ENCODE measurements around the gene RASD1. TPM values are rescaled to one million over a fixed set of nuclear protein-coding genes. Genes with fewer than 3 reads are reported as not detected.

The RASD1 gene
- total and polyA plus RNA-seq, 2 experiments from 2014 or later = 23.5 to 46.9 TPM

DNA sequence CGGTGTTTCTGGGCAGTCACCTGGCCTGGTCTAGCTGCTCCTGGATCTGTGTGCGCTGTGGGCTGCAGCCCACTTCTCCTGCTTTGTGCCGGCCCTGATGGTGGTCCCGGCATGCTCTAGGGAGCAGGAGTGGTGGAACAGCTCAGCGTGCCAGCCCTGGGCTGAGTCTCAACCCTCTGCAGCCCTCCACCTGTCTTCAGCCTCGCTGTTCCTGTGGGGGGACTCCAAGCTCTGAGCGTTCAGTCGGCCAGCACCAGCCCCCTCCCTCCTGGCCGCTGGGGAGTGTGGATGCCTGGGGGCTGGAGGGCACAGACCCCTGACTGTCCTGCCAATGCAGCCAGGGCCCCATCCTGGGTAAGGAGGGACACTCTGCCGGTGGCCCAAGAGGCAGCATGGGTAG lies 23.7 kb upstream of the RASD1 start:
- Histone ChIP-seq H2AFZ (no peak overlapping the region), H4K20me1 (ENCODE audit: insufficient read depth, poor library complexity, severe bottlenecking) (no peaks in the 10 kb centered on the region), H3K79me2 (no peaks in the 10 kb centered on the region), H3K4me1 (ENCODE audit: insufficient read depth) (peaks cover 21% of the 10 kb centered on the region), H3K9me3 (ENCODE audit: low read depth) (no peaks in the 10 kb centered on the region), H3K9me2 (replicated peaks; ENCODE audit: insufficient read depth) (no peaks in the 10 kb centered on the region), H3K36me3 (replicated peaks; ENCODE audit: insufficient read depth, low read depth) (no peaks in the 10 kb centered on the region), H3K27ac (no peak overlapping the region), H3K27me3 (no peaks in the 10 kb centered on the region), H3K4me2 (no peak overlapping the region), H3K4me3 (no peak overlapping the region)
- no peak for DNase-seq (ENCODE audit: low spot score)
- no peak for TF ChIP-seq EZH2 (IDR thresholded peaks at IDR 0.05; ENCODE audit: borderline replicate concordance)
- no peak for TF ChIP-seq EZH2phosphoT487 (IDR thresholded peaks at IDR 0.05; ENCODE audit: low read depth, severe bottlenecking, unreplicated experiment)
- TF ChIP-seq, protein P1, sequence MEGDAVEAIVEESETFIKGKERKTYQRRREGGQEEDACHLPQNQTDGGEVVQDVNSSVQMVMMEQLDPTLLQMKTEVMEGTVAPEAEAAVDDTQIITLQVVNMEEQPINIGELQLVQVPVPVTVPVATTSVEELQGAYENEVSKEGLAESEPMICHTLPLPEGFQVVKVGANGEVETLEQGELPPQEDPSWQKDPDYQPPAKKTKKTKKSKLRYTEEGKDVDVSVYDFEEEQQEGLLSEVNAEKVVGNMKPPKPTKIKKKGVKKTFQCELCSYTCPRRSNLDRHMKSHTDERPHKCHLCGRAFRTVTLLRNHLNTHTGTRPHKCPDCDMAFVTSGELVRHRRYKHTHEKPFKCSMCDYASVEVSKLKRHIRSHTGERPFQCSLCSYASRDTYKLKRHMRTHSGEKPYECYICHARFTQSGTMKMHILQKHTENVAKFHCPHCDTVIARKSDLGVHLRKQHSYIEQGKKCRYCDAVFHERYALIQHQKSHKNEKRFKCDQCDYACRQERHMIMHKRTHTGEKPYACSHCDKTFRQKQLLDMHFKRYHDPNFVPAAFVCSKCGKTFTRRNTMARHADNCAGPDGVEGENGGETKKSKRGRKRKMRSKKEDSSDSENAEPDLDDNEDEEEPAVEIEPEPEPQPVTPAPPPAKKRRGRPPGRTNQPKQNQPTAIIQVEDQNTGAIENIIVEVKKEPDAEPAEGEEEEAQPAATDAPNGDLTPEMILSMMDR (IDR thresholded peaks at IDR 0.05; ENCODE audit: poor library complexity) = no peak
- 96% methylated on average over 10 of the region's 10 CpGs for WGBS (ENCODE audit: low lambda C conversion rate, missing lambda C conversion rate)

DNA sequence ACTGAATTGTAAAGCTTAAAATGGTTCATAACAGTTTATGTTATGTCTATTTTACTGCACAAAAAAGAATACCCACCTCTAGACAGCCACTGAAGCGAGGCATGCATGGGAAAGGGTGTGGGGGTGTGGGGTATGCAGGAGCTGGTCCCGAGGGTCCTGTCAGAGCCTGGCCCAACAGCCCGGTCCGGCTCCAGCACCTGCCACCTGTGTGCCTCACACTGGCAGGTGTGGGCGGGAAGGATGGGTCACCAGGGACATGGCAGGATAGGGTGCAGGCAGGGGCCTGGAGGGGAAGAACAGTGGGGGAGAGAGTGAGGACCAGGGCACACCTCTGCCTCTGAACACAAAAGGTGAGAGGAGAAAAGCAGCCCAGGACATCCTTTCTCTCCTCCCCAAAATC lies 22.8 kb upstream of the RASD1 start:
- Histone ChIP-seq H4K20me1 (ENCODE audit: insufficient read depth, poor library complexity, severe bottlenecking) (no peaks in the 10 kb centered on the region), H3K4me2 (no peak overlapping the region), H3K4me3 (no peak overlapping the region), H2AFZ (no peak overlapping the region), H3K36me3 (replicated peaks; ENCODE audit: insufficient read depth, low read depth) (no peaks in the 10 kb centered on the region), H3K79me2 (no peaks in the 10 kb centered on the region), H3K27me3 (no peaks in the 10 kb centered on the region), H3K9me3 (ENCODE audit: low read depth) (no peaks in the 10 kb centered on the region), H3K27ac (no peak overlapping the region), H3K4me1 (ENCODE audit: insufficient read depth) (peaks cover 24% of the 10 kb centered on the region), H3K9me2 (replicated peaks; ENCODE audit: insufficient read depth) (no peaks in the 10 kb centered on the region)
- TF ChIP-seq, protein P1 (IDR thresholded peaks at IDR 0.05; ENCODE audit: poor library complexity) = no peak
- TF ChIP-seq EZH2phosphoT487 (IDR thresholded peaks at IDR 0.05; ENCODE audit: low read depth, severe bottlenecking, unreplicated experiment) (no peak), EZH2 (IDR thresholded peaks at IDR 0.05; ENCODE audit: borderline replicate concordance) (no peak)
- DNase-seq (ENCODE audit: low spot score) = no peak
- 91% methylated on average over 5 of the region's 5 CpGs for WGBS (ENCODE audit: low lambda C conversion rate, missing lambda C conversion rate)

DNA sequence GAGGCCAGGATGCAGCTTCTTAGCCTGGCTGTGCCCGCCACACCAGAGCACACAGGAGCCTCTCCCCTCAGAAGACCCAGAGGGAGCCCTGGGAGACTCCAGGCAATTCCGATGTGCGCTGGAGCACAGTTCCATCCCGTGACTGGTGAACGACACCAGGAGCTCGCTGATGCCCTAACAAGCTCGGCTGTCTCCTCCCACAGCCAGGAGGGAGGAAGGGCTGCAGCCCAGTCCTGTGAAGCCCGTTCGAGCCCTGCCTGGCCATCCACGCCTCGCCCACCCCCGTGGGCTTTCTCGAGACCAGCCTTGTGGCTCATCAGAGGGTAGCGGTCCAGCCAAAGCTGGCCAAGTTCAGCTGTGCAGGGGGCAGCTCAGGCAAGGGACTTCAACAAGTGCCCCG lies 21.8 kb upstream of the RASD1 start:
- TF ChIP-seq EZH2phosphoT487 (IDR thresholded peaks at IDR 0.05; ENCODE audit: low read depth, severe bottlenecking, unreplicated experiment) (no peak), EZH2 (IDR thresholded peaks at IDR 0.05; ENCODE audit: borderline replicate concordance) (no peak)
- TF ChIP-seq, protein P1 (IDR thresholded peaks at IDR 0.05; ENCODE audit: poor library complexity) = no peak
- Histone ChIP-seq H2AFZ (no peak overlapping the region), H3K9me3 (ENCODE audit: low read depth) (no peaks in the 10 kb centered on the region)

More for the DNA sequence above, 21.8 kb upstream of the RASD1 start:
- no peaks in the 10 kb centered on the region for H3K9me2 ChIP-seq (replicated peaks; ENCODE audit: insufficient read depth)
- peaks cover 23% of the 10 kb centered on the region for H3K4me1 ChIP-seq (ENCODE audit: insufficient read depth)
- no peaks in the 10 kb centered on the region for H3K79me2 ChIP-seq
- H4K20me1 ChIP-seq (ENCODE audit: insufficient read depth, poor library complexity, severe bottlenecking) = no peaks in the 10 kb centered on the region
- no peak overlapping the region for H3K4me3 ChIP-seq
- H3K36me3 ChIP-seq (replicated peaks; ENCODE audit: insufficient read depth, low read depth) = no peaks in the 10 kb centered on the region
- DNase-seq (ENCODE audit: low spot score) = no peak
- no peak overlapping the region for H3K27ac ChIP-seq
- WGBS (ENCODE audit: low lambda C conversion rate, missing lambda C conversion rate) = 85% methylated on average over 15 of the region's 15 CpGs
- no peak overlapping the region for H3K4me2 ChIP-seq
- no peaks in the 10 kb centered on the region for H3K27me3 ChIP-seq
